GM23338 (cell line): Measurements from ENCODE around the gene NMBR. TPM values are rescaled to one million over a fixed set of nuclear protein-coding genes. Genes with fewer than 3 reads are reported as not detected.

Source experiments
- CREB1 ChIP-seq: fragments of 250-450 bp; sonication (Bioruptor Pico); IDR thresholded peaks from 2 replicates; pipeline ENCODE4 v1.5.0; 2020; ENCODE audit warnings: low read depth, mild to moderate bottlenecking, moderate library complexity
- EZH2phosphoT487 ChIP-seq: fragments of 200-600 bp; sonication (generic); IDR thresholded peaks from one replicate; pipeline ENCODE4 v1.8.1; 2018; ENCODE audit warnings: antibody characterized with exemption; ENCODE audit not compliant: unreplicated experiment
- JUNB ChIP-seq: IDR thresholded peaks from one replicate; pipeline ENCODE4 v1.6.1; 2016; ENCODE audit warnings: antibody characterized with exemption; ENCODE audit not compliant: unreplicated experiment
- POLR2AphosphoS5 ChIP-seq: IDR thresholded peaks from 2 replicates; pipeline ENCODE4 v1.6.1; 2016; ENCODE audit warnings: antibody characterized with exemption, low read depth
- REST ChIP-seq: IDR thresholded peaks from one replicate; pipeline ENCODE4 v1.6.1; 2018; ENCODE audit warnings: antibody characterized with exemption; ENCODE audit not compliant: unreplicated experiment
- STAT1 ChIP-seq: IDR thresholded peaks from one replicate; pipeline ENCODE4 v1.6.1; 2016; ENCODE audit warnings: antibody characterized with exemption; ENCODE audit not compliant: unreplicated experiment
- ZNF462 ChIP-seq: fragments of 250-450 bp; sonication (Bioruptor Pico); IDR thresholded peaks from 2 replicates; pipeline ENCODE4 v1.5.0; 2020; ENCODE audit warnings: mild to moderate bottlenecking, moderate library complexity
- polyA plus RNA-seq: library from polyadenylated mRNA; unstranded; fragments of >200 nt; fragmentation: Nextera tagmentation; extraction: Ambion mirVana; gene quantifications from 2 replicates; pipeline ENCODE4 v1.2.1, GENCODE V29; 2016
- total RNA-seq: library from RNA; depleted of rRNA; stranded (reverse); fragments of >200 nt; shearing (Covaris generic); gene quantifications from 2 replicates; pipeline ENCODE4 v1.2.3, GENCODE V29; 2014

The NMBR gene
- total and polyA plus RNA-seq, 2 experiments from 2014 or later: not detected

- TF ChIP-seq REST: peak; percentile 88
- TF ChIP-seq POLR2AphosphoS5: no peak
- TF ChIP-seq ZNF462: peak; percentile 92
- no peak for TF ChIP-seq JUNB
- no peak for TF ChIP-seq STAT1
- TF ChIP-seq EZH2phosphoT487: no peak
- 0 out of 2 replicates have a peak, but pooled peaks have one; percentile 23 for TF ChIP-seq CREB1 (CRISPR knock-in tag)
These were observed 58.1 kb downstream of the NMBR start (continued) for GRCh38 chr6:142088858-142089216.
